H1 (cell line): ENCODE measurements around the gene ACP6. TPM values are rescaled to one million over a fixed set of nuclear protein-coding genes. Genes with fewer than 3 reads are reported as not detected.

Experiments
- CTCF ChIA-PET: fragments of 300-600 bp; sonication (Branson Sonifier 250); formaldehyde crosslinking; loops from one replicate; lab custom pipeline; 2021; ENCODE audit not compliant: partially characterized antibody; lab: Charles Lee
- POLR2A ChIA-PET: fragments of 300-600 bp; sonication (Branson Sonifier 250); formaldehyde crosslinking; loops from one replicate; lab custom pipeline; 2021; ENCODE audit warnings: inconsistent platforms; ENCODE audit not compliant: partially characterized antibody; lab: Charles Lee
- DNase-seq, 2 experiments: peaks; one replicate each; pipeline versions ENCODE4 v3.0.0 to v3.0.0-alpha.2; 2010 to 2022; ENCODE audit warnings: low spot score in 2 of 2, low read depth in 1 of 2, mixed read lengths in 1 of 2
- FAIRE-seq: peaks from 2 replicates; lab custom pipeline; 2011; peaks lifted over from hg19 to GRCh38; lab: Jason Lieb, UNC
- H2AFZ ChIP-seq: 2 replicates; pipeline ENCODE4 v1.8.1; 2012; ENCODE audit warnings: low read length, inconsistent platforms
- H2AK5ac ChIP-seq: 2 replicates; pipeline ENCODE4 v1.6.1; 2013; ENCODE audit warnings: low read depth, low read length
- H2BK120ac ChIP-seq: replicated peaks from 2 replicates; pipeline ENCODE3; 2013; ENCODE audit warnings: low read depth, low read length, inconsistent platforms
- H2BK12ac ChIP-seq: 2 replicates; pipeline ENCODE4 v1.6.1; 2013; ENCODE audit warnings: low read depth, low read length
- H2BK15ac ChIP-seq: 2 replicates; pipeline ENCODE4 v1.6.1; 2013; ENCODE audit warnings: low read length
- H2BK20ac ChIP-seq: 2 replicates; pipeline ENCODE4 v1.6.1; 2013; ENCODE audit warnings: low read length
- H2BK5ac ChIP-seq: 2 replicates; pipeline ENCODE4 v1.6.1; 2013; ENCODE audit warnings: low read depth, low read length
- H3K14ac ChIP-seq: 2 replicates; pipeline ENCODE4 v1.6.1; 2013; ENCODE audit warnings: inconsistent platforms; ENCODE audit not compliant: insufficient read length
- H3K18ac ChIP-seq: 2 replicates; pipeline ENCODE4 v1.6.1; 2013; ENCODE audit warnings: low read length; ENCODE audit errors: extremely low read depth
- H3K23ac ChIP-seq: 2 replicates; pipeline ENCODE4 v1.6.1; 2013; ENCODE audit warnings: inconsistent platforms; ENCODE audit not compliant: insufficient read length
- H3K23me2 ChIP-seq: 2 replicates; pipeline ENCODE4 v1.6.1; 2013; ENCODE audit warnings: low read depth, low read length
- H3K27ac ChIP-seq: 2 replicates; pipeline ENCODE4 v1.6.1; 2011; ENCODE audit warnings: low read depth, low read length, inconsistent platforms
- H3K27me3 ChIP-seq, 4 experiments: replicated peaks in 1 of 4; 1 replicate in 1 of 4; 2 replicates in 3 of 4; pipeline versions ENCODE4 v1.6.1 to v1.8.1; 2011 to 2013; ENCODE audit warnings: low read length in 3 of 4, mild to moderate bottlenecking in 3 of 4, inconsistent platforms in 2 of 4, mixed read lengths in 2 of 4, moderate library complexity in 1 of 4; ENCODE audit not compliant: control insufficient read depth in 3 of 4, insufficient read depth in 3 of 4; ENCODE audit errors: extremely low read depth in 1 of 4
- H3K36me3 ChIP-seq, 4 experiments: 2 replicates each; pipeline versions ENCODE4 v1.6.1 to v1.8.1; 2011 to 2013; ENCODE audit warnings: mild to moderate bottlenecking in 4 of 4, low read length in 3 of 4, moderate library complexity in 2 of 4, control low read depth in 1 of 4, inconsistent platforms in 1 of 4; ENCODE audit not compliant: insufficient read depth in 4 of 4, control insufficient read depth in 2 of 4
- H3K4ac ChIP-seq: replicated peaks from 2 replicates; pipeline ENCODE3; 2013; ENCODE audit warnings: low read length, low read depth, mixed read lengths, inconsistent platforms; ENCODE audit not compliant: insufficient read length
- H3K4me1 ChIP-seq, 4 experiments: replicated peaks in 1 of 4; 1 replicate in 1 of 4; 2 replicates in 3 of 4; pipeline versions ENCODE4 v1.6.1 to v1.8.1; 2011 to 2013; ENCODE audit warnings: low read length in 3 of 4, inconsistent platforms in 2 of 4, mixed read lengths in 1 of 4; ENCODE audit not compliant: insufficient read depth in 4 of 4, control insufficient read depth in 3 of 4
- H3K4me2 ChIP-seq, 2 experiments: 2 replicates each; pipeline versions ENCODE4 v1.6.1 to v1.8.1; 2011 to 2013; ENCODE audit warnings: low read depth in 2 of 2, low read length in 2 of 2, control low read depth in 1 of 2, inconsistent platforms in 1 of 2, mild to moderate bottlenecking in 1 of 2; ENCODE audit not compliant: insufficient read depth in 1 of 2
- H3K4me3 ChIP-seq, 4 experiments: fragments of 200-600, 300-600 bp in 1 of 4; sonication (generic), shearing (Covaris generic), sonication (Bioruptor Twin) in 1 of 4; 2 replicates each; pipeline versions ENCODE4 v1.5.1 to v1.8.1; 2011 to 2016; ENCODE audit warnings: low read length in 4 of 4, low read depth in 3 of 4, control low read depth in 2 of 4, inconsistent platforms in 2 of 4, mild to moderate bottlenecking in 2 of 4, mixed read lengths in 1 of 4, moderate library complexity in 1 of 4; ENCODE audit not compliant: insufficient read depth in 2 of 4; ENCODE audit errors: extremely low read depth in 1 of 4
- H3K56ac ChIP-seq: replicated peaks from 2 replicates; pipeline ENCODE3; 2013; ENCODE audit warnings: low read depth, mild to moderate bottlenecking, mixed read lengths, low read length, inconsistent platforms; ENCODE audit not compliant: insufficient read length
- H3K79me1 ChIP-seq: 2 replicates; pipeline ENCODE4 v1.6.1; 2013; ENCODE audit warnings: low read depth, low read length, control low read depth
- H3K79me2 ChIP-seq, 2 experiments: 2 replicates each; pipeline versions ENCODE4 v1.6.1 to v1.8.1; 2012 to 2013; ENCODE audit warnings: low read length in 2 of 2, mild to moderate bottlenecking in 2 of 2, inconsistent platforms in 1 of 2; ENCODE audit not compliant: insufficient read depth in 2 of 2, control insufficient read depth in 1 of 2
- H3K9ac ChIP-seq, 4 experiments: replicated peaks in 1 of 4; 1 replicate in 1 of 4; 2 replicates in 3 of 4; pipeline versions ENCODE4 v1.6.1 to v1.8.1; 2011 to 2013; ENCODE audit warnings: low read depth in 3 of 4, low read length in 3 of 4, control low read depth in 2 of 4, mild to moderate bottlenecking in 2 of 4, moderate library complexity in 2 of 4, inconsistent platforms in 1 of 4; ENCODE audit errors: extremely low read depth in 1 of 4
- H3K9me3 ChIP-seq, 2 experiments: 2 replicates each; pipeline versions ENCODE4 v1.6.1 to v1.8.1; 2012 to 2013; ENCODE audit warnings: mild to moderate bottlenecking in 2 of 2, moderate library complexity in 2 of 2, control low read depth in 1 of 2, inconsistent platforms in 1 of 2, low read depth in 1 of 2, low read length in 1 of 2, mixed read lengths in 1 of 2; ENCODE audit not compliant: insufficient read depth in 2 of 2
- H4K20me1 ChIP-seq, 2 experiments: replicated peaks in 1 of 2; 2 replicates each; pipeline versions ENCODE3 to v1.8.1; 2011 to 2013; ENCODE audit warnings: inconsistent platforms in 2 of 2, low read length in 2 of 2, mild to moderate bottlenecking in 1 of 2; ENCODE audit not compliant: insufficient read depth in 2 of 2, control insufficient read depth in 1 of 2
- H4K5ac ChIP-seq: 2 replicates; pipeline ENCODE4 v1.6.1; 2013; ENCODE audit warnings: low read length, low read depth, mixed read lengths, inconsistent platforms; ENCODE audit not compliant: insufficient read length
- H4K8ac ChIP-seq: 2 replicates; pipeline ENCODE4 v1.8.0; 2013; ENCODE audit warnings: mild to moderate bottlenecking, moderate library complexity, low read length, inconsistent platforms; ENCODE audit not compliant: insufficient read depth; ENCODE audit errors: extremely low read depth
- H4K91ac ChIP-seq: replicated peaks from 2 replicates; pipeline ENCODE3; 2013; ENCODE audit warnings: low read length, mixed read lengths, inconsistent platforms; ENCODE audit not compliant: insufficient read length
- CBX5 ChIP-seq: fragments of 300-800, 300-1000 bp; sonication (generic); IDR thresholded peaks from 2 replicates; pipeline ENCODE4 v1.7.1; 2016; ENCODE audit warnings: antibody characterized with exemption, low read length, low read depth
- EP300 ChIP-seq, 2 experiments: IDR thresholded peaks; 1 replicate in 1 of 2; 2 replicates in 1 of 2; pipeline ENCODE4 v1.6.1; 2011 to 2012; ENCODE audit warnings: low read depth in 2 of 2, low read length in 2 of 2, mild to moderate bottlenecking in 2 of 2, borderline replicate concordance in 1 of 2, inconsistent platforms in 1 of 2, moderate library complexity in 1 of 2
- GABPA ChIP-seq: IDR thresholded peaks from 2 replicates; pipeline ENCODE4 v1.6.1; 2011; ENCODE audit warnings: mild to moderate bottlenecking, low read length, moderate library complexity, borderline replicate concordance; ENCODE audit not compliant: insufficient read depth
- HDAC2 ChIP-seq, 2 experiments: fragments of 300-600 bp in 1 of 2; sonication (generic) in 1 of 2; IDR thresholded peaks; 2 replicates each; pipeline ENCODE4 v1.6.1; 2011 to 2012; ENCODE audit warnings: low read depth in 2 of 2, low read length in 2 of 2, mild to moderate bottlenecking in 2 of 2, moderate library complexity in 2 of 2, borderline replicate concordance in 1 of 2, inconsistent platforms in 1 of 2
- JUN ChIP-seq: IDR thresholded peaks from 2 replicates; pipeline ENCODE4 v1.6.1; 2011; ENCODE audit warnings: low read depth, mild to moderate bottlenecking, improper control_type of control experiment, low read length
- MAX ChIP-seq: IDR thresholded peaks from 2 replicates; pipeline ENCODE4 v1.6.1; 2012; ENCODE audit warnings: inconsistent platforms
- POLR2A ChIP-seq, 2 experiments: IDR thresholded peaks; 1 replicate in 1 of 2; 2 replicates in 1 of 2; pipeline ENCODE4 v1.6.1; 2011; ENCODE audit warnings: low read depth in 2 of 2, low read length in 2 of 2, mild to moderate bottlenecking in 2 of 2; ENCODE audit errors: control extremely low read depth in 1 of 2
- RXRA ChIP-seq: IDR thresholded peaks from 2 replicates; pipeline ENCODE4 v1.6.1; 2011; ENCODE audit warnings: low read depth, mild to moderate bottlenecking, low read length, moderate library complexity; ENCODE audit not compliant: insufficient read depth
- SIN3A ChIP-seq, 2 experiments: IDR thresholded peaks in 1 of 2; conservative IDR thresholded peaks in 1 of 2; 2 replicates each; pipeline ENCODE4 v1.6.1; 2011 to 2012; ENCODE audit warnings: low read length in 2 of 2, improper control_type of control experiment in 1 of 2, low read depth in 1 of 2, mild to moderate bottlenecking in 1 of 2
- SP1 ChIP-seq: IDR thresholded peaks from 2 replicates; pipeline ENCODE4 v1.6.1; 2011; ENCODE audit warnings: low read depth, low read length
- WGBS, 2 experiments: shearing (Covaris generic) in 1 of 2; methylation state at CpG; one replicate each; pipeline versions ENCODE4 v1.1.6 to v1.1.7; 2013 to 2015; ENCODE audit warnings: low lambda C conversion rate in 2 of 2, mixed read lengths in 2 of 2, inconsistent platforms in 1 of 2, low coverage in 1 of 2, missing lambda C conversion rate in 1 of 2; ENCODE audit not compliant: insufficient replicate concordance in 2 of 2, insufficient coverage in 1 of 2, insufficient read length in 1 of 2; ENCODE audit errors: extremely low coverage in 1 of 2, missing lambda C conversion rate in 1 of 2; 5-methylcytosine and 5-hydroxymethylcytosine counted together
- polyA plus RNA-seq, 7 experiments: library from polyadenylated mRNA; depleted of rRNA in 3 of 7; stranded (reverse) in 5 of 7; unstranded in 2 of 7; fragments of >200 nt in 5 of 7; fragments of 200-250 nt in 2 of 7; gene quantifications; 1 replicate in 5 of 7; 2 replicates in 1 of 7; 4 replicates in 1 of 7; pipeline versions ENCODE4 v1.2.1 to v1.2.3, GENCODE V29; 2011 to 2013; ENCODE audit warnings: missing spikeins in 2 of 7, mixed read lengths in 2 of 7
- total RNA-seq: library from RNA; stranded (reverse); fragmentation: NEBNext Ultra II Directional; extraction: Animal tissue kit (Norgen Biotek cat#: 25700); gene quantifications from 2 replicates; pipeline ENCODE4 v1.2.1, GENCODE V29; 2021

The ACP6 gene
- total and polyA plus RNA-seq, 2 of the 8 experiments (the other 6 are each of a cell fraction or from before 2014, with no cell fraction given), result 11.4 to 17.7 TPM

- Histone ChIP-seq H3K27ac (peak overlapping the region; percentile 48; the same call in 1 of the 2 replicates), H3K4me1 (peaks cover 0 to 7% (median 2%) of the 10 kb centered on the region in 4 experiments; a peak in 2 of 7 replicates), H3K18ac (no peak overlapping the region), H3K27me3 (no peaks in the 10 kb centered on the region), H3K4me3 (no peak overlapping the region), H2BK12ac (no peak overlapping the region), H2AK5ac (no peak overlapping the region), H3K14ac (no peak overlapping the region), H2BK120ac (no peak overlapping the region), H3K23me2 (no peaks in the 10 kb centered on the region)
- TF ChIP-seq GABPA (no peak), EP300 (IDR thresholded peaks at IDR 0.05; ENCODE audit: borderline replicate concordance in 1 of 2, low read depth in 2 of 2, low read length in 2 of 2) (no peak), POLR2A (IDR thresholded peaks at IDR 0.05; ENCODE audit: control extremely low read depth in 1 of 2, low read depth in 2 of 2, low read length in 2 of 2) (no peak), SIN3A (conservative IDR thresholded peaks at IDR 0.05 in 1 of 2, IDR thresholded peaks at IDR 0.05 in 1 of 2; ENCODE audit: low read depth in 1 of 2, low read length in 2 of 2) (no peak), RXRA (no peak), JUN (no peak), CBX5 (no peak), MAX (no peak), HDAC2 (IDR thresholded peaks at IDR 0.05; ENCODE audit: borderline replicate concordance in 1 of 2, low read depth in 2 of 2, low read length in 2 of 2) (no peak), SP1 (no peak)
- TF ChIP-seq, all 59 proteins: peak for 0
- WGBS, 2 experiments, result 60% methylated on average over 4 of the region's 4 CpGs; no CpG with 5 or more reads in 1 of the 2 experiments
- H4K5ac ChIP-seq, result no peak overlapping the region
- H3K9me3 ChIP-seq, result peaks cover 0 to 10% of the 10 kb centered on the region in 2 experiments; a peak in 1 of 4 replicates
- H2BK20ac ChIP-seq, result no peak overlapping the region
- H3K4ac ChIP-seq, result no peak overlapping the region
- H2BK5ac ChIP-seq, result no peak overlapping the region
- H3K79me1 ChIP-seq, result no peaks in the 10 kb centered on the region
- H4K8ac ChIP-seq, result no peak overlapping the region
- no peak overlapping the region for H3K9ac ChIP-seq
- peak overlapping the region; percentile 71; the same call in 1 of the 2 replicates for H2AFZ ChIP-seq
- H3K23ac ChIP-seq, result no peak overlapping the region
- no peak for DNase-seq
- no peak overlapping the region for H2BK15ac ChIP-seq
- H3K4me2 ChIP-seq, result no peak overlapping the region
- no peak for FAIRE-seq
- no peak overlapping the region for H3K56ac ChIP-seq
- no peaks in the 10 kb centered on the region for H4K20me1 ChIP-seq
- no peaks in the 10 kb centered on the region for H3K79me2 ChIP-seq
- POLR2A ChIA-PET, result no interaction called here
- no peaks in the 10 kb centered on the region for H3K36me3 ChIP-seq
- no peak overlapping the region for H4K91ac ChIP-seq
- CTCF ChIA-PET, result interaction anchor here (0.7 to 1.1 kb wide), 2 partner anchors 11 to 27 kb away, joined by 3 read pairs; no protein-coding TSS in a partner anchor
Measured at GRCh38 chr1:147676311-147677085, 6.2 kb upstream of the ACP6 start.
